ENCODE results near the gene MDFI. TPM values are rescaled to one million over a fixed set of nuclear protein-coding genes. Genes with fewer than 3 reads are reported as not detected.

The MDFI gene
- total RNA-seq, 4 donors from 2014 or later = 1.4 to 6.5 (median 2.3) TPM; not detected in 1

DNA sequence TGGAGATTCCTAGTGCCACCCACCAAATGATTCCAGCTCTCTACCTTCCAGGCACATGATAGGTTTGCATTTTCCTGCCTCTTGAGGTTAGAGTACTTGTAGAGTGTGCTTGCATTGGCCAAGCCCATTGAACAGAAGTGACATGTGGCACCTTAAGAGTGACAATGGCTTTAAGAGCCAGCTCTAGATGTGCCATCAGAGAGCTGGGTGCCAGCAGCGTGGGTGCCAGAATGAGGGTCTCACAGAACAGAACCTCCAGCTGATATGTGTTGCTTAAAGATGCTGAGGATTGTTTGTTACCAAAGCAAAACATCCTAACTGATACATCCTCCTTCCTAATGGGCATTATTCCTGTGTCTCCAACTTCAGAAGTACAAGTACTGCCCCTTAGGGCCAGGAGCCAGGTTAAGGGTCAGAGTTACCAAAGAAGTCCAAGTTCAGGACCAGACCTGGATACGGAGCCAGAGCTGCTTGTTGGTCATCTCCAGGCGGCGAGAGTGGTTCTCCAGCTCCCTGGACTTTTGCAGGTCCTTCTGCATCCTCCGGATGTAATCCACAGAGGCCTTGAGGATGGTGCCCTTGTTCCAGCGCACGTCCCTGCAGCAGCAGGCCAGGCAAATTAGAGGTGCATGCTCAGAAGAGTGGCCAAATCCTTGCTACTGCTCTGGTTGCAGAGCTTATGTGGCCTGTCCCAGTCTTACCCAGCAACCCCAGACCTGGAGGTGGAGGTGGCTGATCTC lies 47.5 kb downstream of the MDFI start:
- TF ChIP-seq, protein P1, sequence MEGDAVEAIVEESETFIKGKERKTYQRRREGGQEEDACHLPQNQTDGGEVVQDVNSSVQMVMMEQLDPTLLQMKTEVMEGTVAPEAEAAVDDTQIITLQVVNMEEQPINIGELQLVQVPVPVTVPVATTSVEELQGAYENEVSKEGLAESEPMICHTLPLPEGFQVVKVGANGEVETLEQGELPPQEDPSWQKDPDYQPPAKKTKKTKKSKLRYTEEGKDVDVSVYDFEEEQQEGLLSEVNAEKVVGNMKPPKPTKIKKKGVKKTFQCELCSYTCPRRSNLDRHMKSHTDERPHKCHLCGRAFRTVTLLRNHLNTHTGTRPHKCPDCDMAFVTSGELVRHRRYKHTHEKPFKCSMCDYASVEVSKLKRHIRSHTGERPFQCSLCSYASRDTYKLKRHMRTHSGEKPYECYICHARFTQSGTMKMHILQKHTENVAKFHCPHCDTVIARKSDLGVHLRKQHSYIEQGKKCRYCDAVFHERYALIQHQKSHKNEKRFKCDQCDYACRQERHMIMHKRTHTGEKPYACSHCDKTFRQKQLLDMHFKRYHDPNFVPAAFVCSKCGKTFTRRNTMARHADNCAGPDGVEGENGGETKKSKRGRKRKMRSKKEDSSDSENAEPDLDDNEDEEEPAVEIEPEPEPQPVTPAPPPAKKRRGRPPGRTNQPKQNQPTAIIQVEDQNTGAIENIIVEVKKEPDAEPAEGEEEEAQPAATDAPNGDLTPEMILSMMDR (IDR thresholded peaks at IDR 0.05) = no peak
- TF ChIP-seq POLR2AphosphoS5 (IDR thresholded peaks at IDR 0.05) = no peak
- H3K4me1 ChIP-seq = peaks cover 0 to 23% (median 7%) of the 10 kb centered on the region in 3 donors
- no peaks in the 10 kb centered on the region for H3K9me3 ChIP-seq
- no peak overlapping the region for H3K4me3 ChIP-seq
- H3K27ac ChIP-seq = no peak overlapping the region
- no peak for ATAC-seq
- WGBS, 2 donors (ENCODE audit: low coverage in 1 of 2) = 100% methylated on average over 1 to 4 of the region's 7 CpGs
- peaks cover 0 to 69% of the 10 kb centered on the region in 2 donors for H3K36me3 ChIP-seq
- H3K27me3 ChIP-seq = no peaks in the 10 kb centered on the region

DNA sequence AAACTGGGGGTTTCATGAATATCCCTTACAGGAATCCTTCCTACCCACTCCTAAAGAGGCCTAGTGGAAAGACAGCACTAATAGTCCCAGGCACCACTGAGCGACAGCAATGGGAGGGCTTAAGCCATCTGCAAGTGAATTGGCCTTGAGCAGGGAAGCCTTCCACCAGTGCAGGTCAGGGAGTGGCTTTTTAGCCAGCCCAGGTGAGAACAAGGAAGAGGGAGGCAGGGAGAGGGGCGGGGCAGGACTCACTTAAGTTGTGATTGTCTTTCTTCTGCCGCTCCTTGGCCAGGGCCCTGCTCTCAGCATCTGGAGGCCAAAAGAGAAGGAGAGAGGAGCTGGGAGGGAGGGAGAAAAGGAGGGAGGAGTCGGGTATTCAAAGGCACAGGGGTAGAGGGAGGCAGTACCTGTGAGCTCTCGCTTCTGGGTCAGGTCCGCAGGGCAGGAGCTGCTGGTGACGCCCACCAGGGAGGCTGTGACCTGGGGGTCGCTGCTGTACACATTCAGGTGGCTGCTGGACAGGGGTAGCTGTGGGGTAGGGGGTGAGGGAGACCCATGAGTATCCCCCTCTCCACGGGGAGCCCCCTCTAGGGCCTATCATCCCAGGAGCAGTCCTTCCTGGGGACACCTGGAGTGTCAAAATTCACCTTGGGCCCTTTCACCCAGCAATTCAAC lies 49.4 kb downstream of the MDFI start:
- H3K4me3 ChIP-seq = no peak overlapping the region
- no peaks in the 10 kb centered on the region for H3K27me3 ChIP-seq
- 50% methylated on average over 1 to 2 of the region's 9 CpGs for WGBS, 2 donors (ENCODE audit: low coverage in 1 of 2)
- H3K4me1 ChIP-seq = peaks cover 0 to 15% (median 7%) of the 10 kb centered on the region in 3 donors
- no peaks in the 10 kb centered on the region for H3K9me3 ChIP-seq
- TF ChIP-seq, protein P1 (IDR thresholded peaks at IDR 0.05) = no peak
- TF ChIP-seq POLR2A (IDR thresholded peaks at IDR 0.05) = no peak
- TF ChIP-seq EP300 (IDR thresholded peaks at IDR 0.05) = no peak
- no peak for TF ChIP-seq POLR2AphosphoS5 (IDR thresholded peaks at IDR 0.05)
- no peak overlapping the region for H3K27ac ChIP-seq
- H3K36me3 ChIP-seq = peaks cover 0 to 74% of the 10 kb centered on the region in 2 donors
- ATAC-seq = no peak

DNA sequence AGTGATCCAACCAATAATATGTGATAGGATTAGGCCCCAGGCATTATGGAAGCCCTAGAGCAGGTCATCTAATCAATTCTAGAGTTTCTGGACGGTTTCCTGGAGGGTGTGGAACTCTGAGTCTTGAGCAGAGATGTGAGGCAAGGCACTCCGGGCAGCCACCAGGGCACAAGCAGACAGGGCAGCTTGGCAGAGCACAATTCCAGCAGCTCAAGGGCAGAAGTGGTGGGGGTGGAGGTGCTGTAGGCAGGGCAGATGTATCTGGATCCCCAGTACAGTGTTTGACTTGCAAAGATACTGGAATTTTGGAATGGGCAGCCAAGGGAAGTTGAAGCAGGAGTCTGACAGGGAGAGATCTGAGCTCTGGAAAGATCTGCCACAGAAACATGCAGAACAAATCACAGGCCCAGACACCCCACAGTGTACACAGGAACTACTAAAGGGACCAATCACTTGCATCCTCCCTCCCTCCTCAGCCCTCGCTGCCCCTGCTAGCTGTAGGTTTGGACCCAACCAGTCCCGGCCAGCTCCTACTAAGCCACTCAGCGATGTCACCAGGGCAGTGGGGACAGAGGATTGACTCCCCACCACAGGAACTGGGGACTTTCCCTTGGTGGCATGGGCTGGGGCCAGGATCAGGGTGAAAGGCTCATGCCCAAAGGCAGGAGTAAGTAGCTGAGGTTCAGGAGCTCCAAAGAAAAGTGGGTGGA lies 50.1 kb downstream of the MDFI start:
- H3K9me3 ChIP-seq = no peaks in the 10 kb centered on the region
- no peak overlapping the region for H3K4me3 ChIP-seq
- TF ChIP-seq EP300 (IDR thresholded peaks at IDR 0.05) (no peak), POLR2A (IDR thresholded peaks at IDR 0.05) (no peak), POLR2AphosphoS5 (IDR thresholded peaks at IDR 0.05) (no peak)
- TF ChIP-seq, protein P1 (IDR thresholded peaks at IDR 0.05) = no peak
- WGBS, 2 donors (ENCODE audit: low coverage in 1 of 2) = 100% methylated on average over 1 of the region's 5 CpGs; no CpG with 5 or more reads in 1 of the 2 donors
- H3K36me3 ChIP-seq = peaks cover 0 to 74% of the 10 kb centered on the region in 2 donors
- H3K27me3 ChIP-seq = no peaks in the 10 kb centered on the region
- no peak overlapping the region for H3K27ac ChIP-seq
- ATAC-seq = no peak
- H3K4me1 ChIP-seq = peaks cover 0 to 15% (median 2%) of the 10 kb centered on the region in 3 donors

DNA sequence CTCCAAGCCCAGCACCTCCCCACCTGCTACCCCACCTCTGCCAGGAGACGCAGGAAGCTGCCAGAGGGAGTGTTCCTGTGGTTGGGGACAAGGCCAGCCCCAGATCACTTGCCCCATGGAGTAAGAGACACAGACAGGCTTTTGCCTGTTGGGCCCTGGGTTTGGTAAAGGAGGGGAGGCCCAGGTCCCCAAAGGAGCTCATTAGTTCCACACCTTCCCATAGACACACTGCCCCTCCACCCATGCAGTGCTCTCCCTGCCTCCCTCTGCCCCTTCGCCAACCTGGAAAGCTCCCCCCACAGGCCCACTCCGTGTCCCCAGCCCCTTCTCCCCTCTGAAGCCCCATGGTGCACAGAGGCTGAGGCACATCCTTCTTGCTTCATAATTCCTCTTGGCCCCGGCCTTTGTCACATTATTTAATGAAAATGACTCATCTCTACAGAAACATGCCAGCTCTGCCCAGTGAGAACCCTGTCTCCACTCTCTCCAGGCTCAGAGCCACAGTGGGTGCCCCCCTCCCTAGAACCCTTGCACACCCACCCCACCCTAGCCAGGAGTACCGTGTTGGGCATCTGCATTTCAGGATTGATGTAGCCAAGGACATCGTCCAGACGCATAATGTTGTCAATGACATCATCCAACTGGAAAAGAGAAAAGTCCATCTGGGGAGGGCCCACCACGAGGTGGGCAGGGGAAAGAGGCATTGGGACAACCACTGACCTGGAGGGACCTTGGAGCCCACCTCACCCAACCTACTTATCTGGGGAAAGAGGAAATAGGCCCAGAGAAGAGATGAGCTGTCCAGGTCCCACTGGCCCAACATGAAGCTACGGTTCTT lies 51.1 kb downstream of the MDFI start:
- Histone ChIP-seq H3K4me3 (no peak overlapping the region), H3K27me3 (no peaks in the 10 kb centered on the region), H3K9me3 (no peaks in the 10 kb centered on the region), H3K36me3 (peaks cover 0 to 68% of the 10 kb centered on the region in 2 donors), H3K4me1 (peaks cover 0 to 19% (median 0%) of the 10 kb centered on the region in 3 donors), H3K27ac (no peak overlapping the region)
- no peak for ATAC-seq
- WGBS, 2 donors (ENCODE audit: low coverage in 1 of 2) = 49 to 60% methylated on average over 4 to 6 of the region's 9 CpGs
- TF ChIP-seq, protein P1 (IDR thresholded peaks at IDR 0.05) = no peak
- TF ChIP-seq EP300 (IDR thresholded peaks at IDR 0.05) = no peak
- no peak for TF ChIP-seq POLR2A (IDR thresholded peaks at IDR 0.05)
- no peak for TF ChIP-seq POLR2AphosphoS5 (IDR thresholded peaks at IDR 0.05)
